Keratinocyte (primary cell): ENCODE data around the gene CARS1. TPM values are rescaled to one million over a fixed set of nuclear protein-coding genes. Genes with fewer than 3 reads are reported as not detected.

Source experiments
- DNase-seq: peaks from one replicate; pipeline ENCODE4 v3.0.0-alpha.2; 2011; ENCODE audit warnings: low read depth, missing footprints, low spot score
- FAIRE-seq: peaks from 2 replicates; lab custom pipeline; 2011; peaks lifted over from hg19 to GRCh38; lab: Jason Lieb, UNC
- H2AFZ ChIP-seq: 2 replicates; pipeline ENCODE4 v1.6.0; 2012; ENCODE audit warnings: low read length, control low read depth, inconsistent platforms; ENCODE audit not compliant: control insufficient read depth
- H3K27ac ChIP-seq: 2 replicates; pipeline ENCODE4 v1.5.1; 2011; ENCODE audit warnings: low read length; ENCODE audit not compliant: control insufficient read depth, insufficient read depth
- H3K27me3 ChIP-seq: 3 replicates; pipeline ENCODE4 v1.6.0; 2011; ENCODE audit warnings: low read length; ENCODE audit not compliant: control insufficient read depth, insufficient read depth; ENCODE audit errors: extremely low read depth
- H3K36me3 ChIP-seq, 2 experiments: 2 replicates in 1 of 2; 3 replicates in 1 of 2; pipeline ENCODE4 v1.5.1; 2011; ENCODE audit warnings: low read length in 2 of 2, mild to moderate bottlenecking in 1 of 2; ENCODE audit not compliant: control insufficient read depth in 2 of 2, insufficient read depth in 2 of 2; ENCODE audit errors: extremely low read depth in 1 of 2
- H3K4me1 ChIP-seq: 3 replicates; pipeline ENCODE4 v1.5.1; 2011; ENCODE audit warnings: low read length; ENCODE audit not compliant: control insufficient read depth, insufficient read depth; ENCODE audit errors: extremely low read depth
- H3K4me2 ChIP-seq: 3 replicates; pipeline ENCODE4 v1.6.0; 2011; ENCODE audit warnings: low read depth, low read length; ENCODE audit not compliant: control insufficient read depth, insufficient read depth; ENCODE audit errors: extremely low read depth
- H3K4me3 ChIP-seq, 3 experiments: fragments of 200-600 bp in 1 of 3; sonication (generic) in 1 of 3; 2 replicates in 2 of 3; 3 replicates in 1 of 3; pipeline ENCODE4 v1.5.1; 2011 to 2016; ENCODE audit warnings: low read length in 3 of 3, mild to moderate bottlenecking in 3 of 3, control low read depth in 2 of 3, inconsistent platforms in 1 of 3, low read depth in 1 of 3, mixed read lengths in 1 of 3, mixed run types in 1 of 3, moderate library complexity in 1 of 3; ENCODE audit not compliant: control insufficient read depth in 2 of 3, insufficient read depth in 2 of 3; ENCODE audit errors: extremely low read depth in 1 of 3
- H3K79me2 ChIP-seq: 2 replicates; pipeline ENCODE4 v1.6.0; 2012; ENCODE audit warnings: low read length; ENCODE audit not compliant: control insufficient read depth, insufficient read depth
- H3K9ac ChIP-seq: 3 replicates; pipeline ENCODE4 v1.6.0; 2011; ENCODE audit warnings: low read length; ENCODE audit not compliant: control insufficient read depth, insufficient read depth; ENCODE audit errors: extremely low read depth
- H3K9me1 ChIP-seq: 3 replicates; pipeline ENCODE4 v1.6.0; 2011; ENCODE audit warnings: low read length; ENCODE audit not compliant: control insufficient read depth, insufficient read depth; ENCODE audit errors: extremely low read depth
- H3K9me3 ChIP-seq: 2 replicates; pipeline ENCODE4 v1.5.1; 2012; ENCODE audit warnings: low read depth, low read length; ENCODE audit not compliant: control insufficient read depth
- H4K20me1 ChIP-seq: 3 replicates; pipeline ENCODE4 v1.6.0; 2011; ENCODE audit warnings: low read length; ENCODE audit not compliant: control insufficient read depth, insufficient read depth; ENCODE audit errors: extremely low read depth
- EZH2 ChIP-seq: IDR thresholded peaks from one replicate; pipeline ENCODE4 v1.6.1; 2012; ENCODE audit warnings: inconsistent platforms, mild to moderate bottlenecking, low read length, moderate library complexity
- dilution Hi-C: fragments of 300-500 bp; cut with MboI; formaldehyde crosslinking; loops from one replicate; pipeline ENCODE4 v1.7.0; 2020; ENCODE audit warnings: low sequenced_read_pairs; ENCODE audit not compliant: extremely low pct_ligation_motif_present
- polyA plus RNA-seq, 5 experiments: library from polyadenylated mRNA; depleted of rRNA in 3 of 5; stranded (reverse) in 3 of 5; stranded (forward) in 1 of 5; unstranded in 1 of 5; fragments of >200 nt; gene quantifications; 1 replicate in 1 of 5; 2 replicates in 3 of 5; 3 replicates in 1 of 5; pipeline versions ENCODE4 v1.2.1 to v1.2.3, GENCODE V29; 2011 to 2012; ENCODE audit warnings: missing spikeins in 2 of 5, low read depth in 1 of 5, low replicate concordance in 1 of 5
- TF ChIP-seq, protein P1 (sequence below), 3 experiments: IDR thresholded peaks in 1 of 3; conservative IDR thresholded peaks in 1 of 3; optimal IDR thresholded peaks in 1 of 3; 2 replicates in 2 of 3; 3 replicates in 1 of 3; pipeline versions ENCODE3 to v1.5.1; 2011; ENCODE audit warnings: low read length in 3 of 3, mild to moderate bottlenecking in 3 of 3, moderate library complexity in 2 of 3, control low read depth in 1 of 3, inconsistent platforms in 1 of 3; ENCODE audit not compliant: insufficient read depth in 2 of 3; ENCODE audit errors: extremely low read depth in 1 of 3

The CARS1 gene
- polyA plus RNA-seq, 1 donor (not counting 4 experiments of a cell fraction or from before 2014, with no cell fraction given): 60.7 TPM

DNA sequence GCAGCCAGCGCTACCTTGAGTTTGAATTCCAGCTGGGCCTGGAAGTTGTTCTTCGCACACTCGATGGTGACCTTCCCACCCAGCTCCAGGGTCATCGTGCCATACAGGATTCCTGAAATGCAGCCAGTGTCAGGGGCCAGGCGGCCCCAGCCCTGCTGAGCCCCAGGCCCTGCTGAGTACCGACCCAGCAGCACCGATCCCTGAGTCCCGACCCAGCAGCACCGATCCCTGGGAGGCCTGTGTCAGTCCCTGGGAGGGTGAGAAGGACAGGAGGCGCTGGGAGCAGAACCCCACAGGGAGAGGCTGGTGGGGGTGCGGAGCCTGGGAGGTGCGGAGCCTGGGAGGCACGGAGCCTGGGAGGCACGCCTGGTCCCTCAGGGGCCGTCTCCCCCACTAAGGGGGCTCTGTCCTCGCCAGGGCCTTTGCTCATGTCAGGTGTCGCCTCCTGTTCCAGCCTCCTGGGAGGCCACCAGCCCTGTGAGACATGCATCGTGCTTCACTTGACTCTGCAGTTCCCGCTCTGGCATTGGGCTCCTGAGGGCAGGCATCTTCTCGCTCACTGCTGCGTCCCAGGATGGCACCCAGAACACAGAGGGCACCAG, 37.1 kb upstream of the CARS1 start:
- no peak overlapping the region for H2AFZ ChIP-seq
- TF ChIP-seq, protein P1, sequence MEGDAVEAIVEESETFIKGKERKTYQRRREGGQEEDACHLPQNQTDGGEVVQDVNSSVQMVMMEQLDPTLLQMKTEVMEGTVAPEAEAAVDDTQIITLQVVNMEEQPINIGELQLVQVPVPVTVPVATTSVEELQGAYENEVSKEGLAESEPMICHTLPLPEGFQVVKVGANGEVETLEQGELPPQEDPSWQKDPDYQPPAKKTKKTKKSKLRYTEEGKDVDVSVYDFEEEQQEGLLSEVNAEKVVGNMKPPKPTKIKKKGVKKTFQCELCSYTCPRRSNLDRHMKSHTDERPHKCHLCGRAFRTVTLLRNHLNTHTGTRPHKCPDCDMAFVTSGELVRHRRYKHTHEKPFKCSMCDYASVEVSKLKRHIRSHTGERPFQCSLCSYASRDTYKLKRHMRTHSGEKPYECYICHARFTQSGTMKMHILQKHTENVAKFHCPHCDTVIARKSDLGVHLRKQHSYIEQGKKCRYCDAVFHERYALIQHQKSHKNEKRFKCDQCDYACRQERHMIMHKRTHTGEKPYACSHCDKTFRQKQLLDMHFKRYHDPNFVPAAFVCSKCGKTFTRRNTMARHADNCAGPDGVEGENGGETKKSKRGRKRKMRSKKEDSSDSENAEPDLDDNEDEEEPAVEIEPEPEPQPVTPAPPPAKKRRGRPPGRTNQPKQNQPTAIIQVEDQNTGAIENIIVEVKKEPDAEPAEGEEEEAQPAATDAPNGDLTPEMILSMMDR (optimal IDR thresholded peaks at IDR 0.05 in 1 of 3, IDR thresholded peaks at IDR 0.05 in 1 of 3, conservative IDR thresholded peaks at IDR 0.05 in 1 of 3; ENCODE audit: extremely low read depth in 1 of 3, insufficient read depth in 2 of 3, low read length in 3 of 3): no peak
- TF ChIP-seq EZH2: no peak
- H3K27me3 ChIP-seq: no peaks in the 10 kb centered on the region
- H3K27ac ChIP-seq: no peak overlapping the region
- H4K20me1 ChIP-seq: peaks cover 4% of the 10 kb centered on the region
- no peak for FAIRE-seq
- H3K9me1 ChIP-seq: no peaks in the 10 kb centered on the region
- H3K9me3 ChIP-seq: no peaks in the 10 kb centered on the region
- no peak overlapping the region for H3K9ac ChIP-seq
- dilution Hi-C loops: no loop called here
- no peak for DNase-seq
- H3K4me1 ChIP-seq: peaks cover 17% of the 10 kb centered on the region
- H3K36me3 ChIP-seq: peaks cover 0 to 1% of the 10 kb centered on the region in 2 experiments
- no peak overlapping the region for H3K4me3 ChIP-seq
- no peak overlapping the region for H3K4me2 ChIP-seq
- H3K79me2 ChIP-seq: no peaks in the 10 kb centered on the region

DNA sequence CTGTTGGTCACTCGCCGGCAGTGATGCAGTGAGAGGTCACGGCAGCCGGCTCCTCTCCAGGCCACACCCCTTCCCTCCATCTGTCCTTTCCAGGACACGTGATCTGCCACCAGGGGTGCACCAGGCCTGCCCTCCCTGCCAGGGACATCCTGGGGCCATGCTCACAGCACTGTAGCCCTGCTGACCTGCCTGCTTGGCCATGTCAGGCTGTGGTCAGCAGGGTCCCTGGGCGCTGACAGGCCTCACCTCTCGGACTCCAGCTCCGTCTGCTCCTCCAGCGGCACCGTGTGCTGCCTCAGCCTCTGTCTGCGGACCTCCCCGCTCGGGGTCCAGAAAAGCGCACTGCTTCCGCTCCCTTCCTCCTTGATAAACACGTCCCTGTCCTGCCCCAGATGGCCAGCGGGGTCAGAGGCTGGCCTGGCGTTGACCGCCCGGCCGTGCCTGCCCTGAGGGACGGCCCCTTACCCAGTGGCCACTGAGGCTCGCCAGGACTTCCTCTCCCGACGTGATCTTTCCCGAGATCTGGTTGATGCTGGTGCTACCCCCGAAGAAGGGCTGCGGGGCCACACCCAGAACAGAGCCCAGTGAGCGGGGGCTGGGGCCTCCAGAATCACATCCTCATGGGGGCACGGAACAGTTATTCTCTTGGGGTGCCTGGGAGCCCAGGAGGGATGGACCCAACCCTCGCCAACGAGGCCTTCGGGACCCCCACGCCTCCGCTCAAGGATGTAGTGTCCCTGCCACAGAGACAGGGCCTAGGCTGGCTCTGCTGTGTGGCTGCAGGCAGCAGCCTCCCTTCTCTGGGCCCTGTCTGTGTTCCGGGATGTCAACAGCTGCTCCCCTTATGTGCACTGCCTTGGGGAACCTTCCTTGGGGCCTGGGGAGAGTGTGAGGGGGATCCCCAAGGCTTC, 36.3 kb upstream of the CARS1 start:
- peaks cover 0 to 1% of the 10 kb centered on the region in 2 experiments for H3K36me3 ChIP-seq
- H3K9me1 ChIP-seq: no peaks in the 10 kb centered on the region
- H3K9ac ChIP-seq: no peak overlapping the region
- H3K4me3 ChIP-seq: no peak overlapping the region
- dilution Hi-C loops: no loop called here
- TF ChIP-seq, protein P1 (optimal IDR thresholded peaks at IDR 0.05 in 1 of 3, IDR thresholded peaks at IDR 0.05 in 1 of 3, conservative IDR thresholded peaks at IDR 0.05 in 1 of 3; ENCODE audit: extremely low read depth in 1 of 3, insufficient read depth in 2 of 3, low read length in 3 of 3): no peak
- no peak for TF ChIP-seq EZH2
- H3K27ac ChIP-seq: no peak overlapping the region
- no peak for FAIRE-seq
- DNase-seq: no peak
- H3K79me2 ChIP-seq: no peaks in the 10 kb centered on the region
- peaks cover 4% of the 10 kb centered on the region for H4K20me1 ChIP-seq
- no peaks in the 10 kb centered on the region for H3K9me3 ChIP-seq
- H3K4me1 ChIP-seq: peaks cover 19% of the 10 kb centered on the region
- H3K4me2 ChIP-seq: no peak overlapping the region
- H3K27me3 ChIP-seq: no peaks in the 10 kb centered on the region
- H2AFZ ChIP-seq: no peak overlapping the region
